A673 (cell line): ENCODE measurements around the gene SLC12A6. TPM values are rescaled to one million over a fixed set of nuclear protein-coding genes. Genes with fewer than 3 reads are reported as not detected.

ENCODE experiments used
- BruUV-seq: library from RNA; stranded (reverse); fragments of 400-500 nt; replicated peaks from 2 replicates; lab custom pipeline; 2021; lab: Mats Ljungman, UMichigan
- CTCF ChIA-PET: fragments of 300-600 bp; sonication (Branson Sonifier 250); formaldehyde crosslinking; loops from one replicate; lab custom pipeline; 2022; ENCODE audit warnings: antibody characterized with exemption; lab: Charles Lee
- POLR2A ChIA-PET: fragments of 300-600 bp; sonication (Branson Sonifier 250); formaldehyde crosslinking; loops from one replicate; lab custom pipeline; 2022; ENCODE audit warnings: antibody characterized with exemption; ENCODE audit not compliant: low non-redundant PET; lab: Charles Lee
- DNase-seq: peaks from one replicate; pipeline ENCODE4 v3.0.0-alpha.2; 2015; ENCODE audit warnings: low spot score
- H3K27ac ChIP-seq: fragments of 200-600 bp; sonication (generic); 2 replicates; pipeline ENCODE4 v1.5.1; 2016; ENCODE audit warnings: mixed run types, low read depth, mild to moderate bottlenecking, mixed read lengths, antibody characterized with exemption, low read length; ENCODE audit not compliant: poor library complexity, severe bottlenecking
- H3K27me3 ChIP-seq: fragments of 200-600 bp; sonication (generic); replicated peaks from 2 replicates; pipeline ENCODE4 v1.6.1; 2017; ENCODE audit warnings: mixed run types, low read depth, mild to moderate bottlenecking, mixed read lengths, antibody characterized with exemption, low read length; ENCODE audit not compliant: insufficient read depth, poor library complexity
- H3K36me3 ChIP-seq: fragments of 200-600 bp; sonication (generic); 2 replicates; pipeline ENCODE4 v1.6.1; 2016; ENCODE audit warnings: mixed run types, mild to moderate bottlenecking, mixed read lengths, antibody characterized with exemption, low read length; ENCODE audit not compliant: insufficient read depth, poor library complexity, severe bottlenecking
- H3K4me1 ChIP-seq: fragments of 200-600 bp; sonication (generic); 2 replicates; pipeline ENCODE4 v1.6.1; 2017; ENCODE audit warnings: mixed run types, mild to moderate bottlenecking, mixed read lengths, antibody characterized with exemption, low read length; ENCODE audit not compliant: insufficient read depth, poor library complexity, severe bottlenecking
- H3K4me3 ChIP-seq: fragments of 200-600 bp; sonication (generic); 2 replicates; pipeline ENCODE4 v1.5.1; 2016; ENCODE audit warnings: low read depth, mixed run types, mild to moderate bottlenecking, mixed read lengths, low read length; ENCODE audit not compliant: poor library complexity, severe bottlenecking
- H3K9me3 ChIP-seq: fragments of 200-600 bp; sonication (generic); 2 replicates; pipeline ENCODE4 v1.6.1; 2016; ENCODE audit warnings: mixed run types, low read depth, mild to moderate bottlenecking, mixed read lengths, antibody characterized with exemption, low read length; ENCODE audit not compliant: poor library complexity, severe bottlenecking
- CTCF ChIP-seq: fragments of 300-800, 200-600 bp; sonication (generic); conservative IDR thresholded peaks from 2 replicates; pipeline ENCODE4 v1.5.1; 2017; ENCODE audit warnings: low read depth, mild to moderate bottlenecking, antibody characterized with exemption, low read length, moderate library complexity, mixed read lengths
- EZH2 ChIP-seq: fragments of 200-600 bp; sonication (generic); IDR thresholded peaks from 2 replicates; pipeline ENCODE4 v1.6.1; 2017; ENCODE audit warnings: borderline replicate concordance, low read depth, mild to moderate bottlenecking, mixed read lengths, antibody characterized with exemption, low read length; ENCODE audit not compliant: poor library complexity, severe bottlenecking
- intact Hi-C: fragments of 100-400 bp; cut with micrococcal nuclease; formaldehyde crosslinking; loops from one replicate; pipeline ENCODE4 v1.10.0; 2022; ENCODE audit not compliant: unreplicated experiment
- total RNA-seq: library from RNA; stranded (reverse); gene quantifications from 2 replicates; pipeline ENCODE4 v1.2.3, GENCODE V29; 2021

The SLC12A6 gene
- total RNA-seq, 1 experiment from 2014 or later: 17.2 TPM

- Histone ChIP-seq H3K27me3 (no peaks in the 10 kb centered on the region), H3K36me3 (no peaks in the 10 kb centered on the region), H3K27ac (no peak overlapping the region), H3K4me1 (no peaks in the 10 kb centered on the region), H3K9me3 (no peaks in the 10 kb centered on the region), H3K4me3 (no peak overlapping the region)
- BruUV-seq: no TSS peak
- intact Hi-C loops: loop anchor here (10.0 kb wide), 1 partner anchor 118 kb away; the partner anchor contains the start of gene LPCAT4
- POLR2A ChIA-PET: no interaction called here
- CTCF ChIA-PET: no interaction called here
- DNase-seq: no peak
- no peak for TF ChIP-seq EZH2
- no peak for TF ChIP-seq CTCF
Observed at GRCh38 chr15:34246276-34246976, 91.2 kb downstream of the SLC12A6 start.

DNA sequence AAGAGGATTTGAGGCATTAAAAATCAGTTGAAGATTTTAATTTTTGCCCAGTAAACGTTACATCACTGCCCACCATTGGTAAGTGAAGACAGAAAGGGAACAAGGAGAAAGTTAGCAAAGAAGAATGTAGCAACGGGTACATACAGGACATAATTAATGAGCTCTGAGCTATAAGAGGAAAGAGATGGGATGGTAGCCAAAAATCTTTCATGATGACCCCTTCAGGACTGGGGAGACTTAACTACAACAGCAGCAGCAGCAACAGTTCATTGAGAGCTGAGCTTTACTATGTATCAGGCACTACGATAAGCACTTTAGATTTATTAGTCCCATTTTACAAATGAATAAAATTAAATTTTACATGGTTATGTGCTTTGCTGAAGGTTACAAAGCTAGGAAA, 94.4 kb downstream of the SLC12A6 start:
- BruUV-seq: no TSS peak
- Histone ChIP-seq H3K9me3 (no peaks in the 10 kb centered on the region), H3K27ac (no peak overlapping the region), H3K27me3 (no peaks in the 10 kb centered on the region), H3K36me3 (no peaks in the 10 kb centered on the region), H3K4me1 (no peaks in the 10 kb centered on the region), H3K4me3 (no peak overlapping the region)
- POLR2A ChIA-PET: interaction anchor here (0.6 kb wide), 1 partner anchor 158 kb away, joined by 23 read pairs; no protein-coding TSS in a partner anchor
- intact Hi-C loops: loop anchor here (10.0 kb wide), 1 partner anchor 122 kb away; the partner anchor contains the start of gene LPCAT4
- CTCF ChIA-PET: interaction anchor here (0.6 to 0.9 kb wide), 2 partner anchors 31 to 36 kb away, joined by 4 to 7 read pairs; no protein-coding TSS in a partner anchor
- DNase-seq: no peak
- no peak for TF ChIP-seq EZH2

DNA sequence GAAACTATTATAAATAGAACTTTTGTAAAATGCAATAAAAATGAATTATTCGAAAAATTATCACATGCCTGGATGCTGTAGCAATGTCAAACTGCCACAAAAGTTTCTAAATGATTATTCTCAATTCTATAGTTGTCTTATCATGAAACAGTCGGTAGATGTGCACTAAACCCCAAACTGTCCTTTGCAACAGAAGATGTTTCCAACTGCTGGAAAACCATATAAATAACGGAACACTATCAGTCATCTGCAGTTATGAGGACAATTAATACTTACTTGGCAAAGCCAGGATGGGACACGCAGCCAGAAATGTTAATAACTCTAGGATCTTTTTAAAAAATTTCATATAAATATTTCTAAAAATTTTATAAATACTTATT, 95.3 kb downstream of the SLC12A6 start:
- ChIA-PET CTCF (no interaction called here), POLR2A (no interaction called here)
- Histone ChIP-seq H3K36me3 (no peaks in the 10 kb centered on the region), H3K4me3 (no peak overlapping the region), H3K27ac (no peak overlapping the region), H3K27me3 (no peaks in the 10 kb centered on the region), H3K4me1 (no peaks in the 10 kb centered on the region), H3K9me3 (no peaks in the 10 kb centered on the region)
- no TSS peak for BruUV-seq
- intact Hi-C loops: loop anchor here (10.0 kb wide), 1 partner anchor 122 kb away; the partner anchor contains the start of gene LPCAT4
- no peak for DNase-seq
- TF ChIP-seq CTCF (no peak), EZH2 (no peak)
